Measurements from ENCODE around the gene NME3. TPM values are rescaled to one million over a fixed set of nuclear protein-coding genes. Genes with fewer than 3 reads are reported as not detected.

Gene NME3
- total and polyA plus RNA-seq, 2 of the 13 experiments (the other 11 are each of a cell fraction or from before 2014, with no cell fraction given), result 10.4 to 15.9 TPM

DNA sequence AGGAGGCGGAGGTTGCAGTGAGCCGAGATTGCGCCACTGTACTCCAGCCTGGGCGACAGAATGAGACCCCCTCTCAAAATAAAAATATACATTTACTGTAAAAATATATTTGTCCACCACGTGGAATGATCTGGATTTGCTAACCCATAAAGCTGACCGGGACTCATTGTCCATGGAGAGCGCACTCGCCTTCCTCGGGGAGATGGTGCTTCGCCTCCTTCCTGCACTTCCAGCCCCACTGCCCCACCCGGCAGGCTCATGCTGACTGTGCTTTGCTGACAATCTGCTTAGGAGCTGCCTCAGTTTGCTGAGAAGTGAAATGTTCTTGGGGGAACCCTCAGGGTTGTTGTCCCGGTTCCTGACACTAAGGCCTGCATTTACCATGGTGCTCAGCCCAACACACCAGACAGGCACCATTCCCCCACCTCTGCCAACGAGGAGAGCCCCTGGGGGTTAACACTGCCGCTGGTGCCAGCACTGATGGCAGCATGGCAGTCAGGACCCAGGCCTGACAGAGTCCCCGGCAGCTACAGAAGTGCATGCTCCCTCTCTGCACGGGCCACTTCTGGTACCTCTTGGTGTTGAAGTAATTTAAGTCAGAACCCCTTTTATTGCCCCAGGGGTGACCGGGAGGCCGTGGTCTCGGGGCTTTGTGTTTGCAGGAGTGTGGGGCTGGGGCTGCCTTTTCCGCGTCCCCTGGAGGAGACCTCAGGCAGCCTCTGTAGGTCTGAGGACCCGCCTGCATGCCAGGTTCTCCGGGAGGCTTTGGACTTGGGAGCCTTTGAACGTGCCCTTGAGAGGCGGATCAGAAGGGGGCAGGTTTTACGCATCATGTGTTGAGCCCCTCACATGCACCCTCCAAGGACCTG lies 13.9 kb upstream of the NME3 start:
- in situ Hi-C loops (cut with HindIII; ENCODE audit: extremely low pct_ligation_motif_present, low pct_unique_long_range_greater_than_20kb), result loop anchor here (5.0 kb wide), 1 partner anchor 37 kb away; no protein-coding TSS in a partner anchor
- intact Hi-C loops (cut with micrococcal nuclease; ENCODE audit: unreplicated experiment), result loop anchor here (5.0 kb wide), 1 partner anchor 42 kb away; the partner anchor contains the start of genes FAHD1 and HAGH
- no peak overlapping the region for H2AFZ ChIP-seq (ENCODE audit: low read length)
- no peak overlapping the region for H3K9ac ChIP-seq (ENCODE audit: insufficient read depth, low read depth, low read length)
- no peak for ATAC-seq
- no peaks in the 10 kb centered on the region for H3K9me3 ChIP-seq (ENCODE audit: low read length)
- WGBS (ENCODE audit: low lambda C conversion rate), result 91% methylated on average over 13 of the region's 26 CpGs
- FAIRE-seq, result no peak
- peaks cover 0 to 2% of the 10 kb centered on the region in 2 experiments; a peak in 1 of 5 replicates for H3K27me3 ChIP-seq (ENCODE audit: control insufficient read depth in 1 of 2, insufficient read depth in 2 of 2, low read length in 2 of 2)
- H4K20me1 ChIP-seq (ENCODE audit: insufficient read depth, low read length), result peaks cover 4% of the 10 kb centered on the region; the same call in 1 of the 2 replicates
- DNase-seq (ENCODE audit: low spot score), result no peak
- peaks cover 26% of the 10 kb centered on the region for H3K79me2 ChIP-seq (ENCODE audit: insufficient read depth, low read length)
- no peak overlapping the region for H3K4me3 ChIP-seq (replicated peaks in 1 of 3; ENCODE audit: insufficient read depth in 1 of 3, low read depth in 2 of 3, low read length in 3 of 3)
- ChIA-PET CTCF (ENCODE audit: low intra/inter-chr PET ratio, low total read pairs) (no interaction called here), POLR2A (interaction anchor here (1.1 to 4.4 kb wide), 2 partner anchors 8 to 48 kb away, joined by 4 to 57 read pairs; partner anchors contain the start of gene IGFALS)
- H3K4me1 ChIP-seq (ENCODE audit: insufficient read depth, low read length), result peaks cover 22% of the 10 kb centered on the region
- no TSS peak for BruUV-seq (replicated peaks)
- H3K4me2 ChIP-seq (ENCODE audit: low read depth, low read length), result no peak overlapping the region
- peaks cover 4 to 7% of the 10 kb centered on the region in 2 experiments; a peak in 3 of 5 replicates for H3K36me3 ChIP-seq (replicated peaks in 1 of 2; ENCODE audit: control insufficient read depth in 1 of 2, insufficient read depth in 2 of 2, low read length in 2 of 2)
- no peak overlapping the region for H3K27ac ChIP-seq (ENCODE audit: extremely low read length, insufficient read depth, low read length)
- TF ChIP-seq ZNF335 (CRISPR knock-in tag; IDR thresholded peaks at IDR 0.05), result no peak
- TF ChIP-seq, protein P1, sequence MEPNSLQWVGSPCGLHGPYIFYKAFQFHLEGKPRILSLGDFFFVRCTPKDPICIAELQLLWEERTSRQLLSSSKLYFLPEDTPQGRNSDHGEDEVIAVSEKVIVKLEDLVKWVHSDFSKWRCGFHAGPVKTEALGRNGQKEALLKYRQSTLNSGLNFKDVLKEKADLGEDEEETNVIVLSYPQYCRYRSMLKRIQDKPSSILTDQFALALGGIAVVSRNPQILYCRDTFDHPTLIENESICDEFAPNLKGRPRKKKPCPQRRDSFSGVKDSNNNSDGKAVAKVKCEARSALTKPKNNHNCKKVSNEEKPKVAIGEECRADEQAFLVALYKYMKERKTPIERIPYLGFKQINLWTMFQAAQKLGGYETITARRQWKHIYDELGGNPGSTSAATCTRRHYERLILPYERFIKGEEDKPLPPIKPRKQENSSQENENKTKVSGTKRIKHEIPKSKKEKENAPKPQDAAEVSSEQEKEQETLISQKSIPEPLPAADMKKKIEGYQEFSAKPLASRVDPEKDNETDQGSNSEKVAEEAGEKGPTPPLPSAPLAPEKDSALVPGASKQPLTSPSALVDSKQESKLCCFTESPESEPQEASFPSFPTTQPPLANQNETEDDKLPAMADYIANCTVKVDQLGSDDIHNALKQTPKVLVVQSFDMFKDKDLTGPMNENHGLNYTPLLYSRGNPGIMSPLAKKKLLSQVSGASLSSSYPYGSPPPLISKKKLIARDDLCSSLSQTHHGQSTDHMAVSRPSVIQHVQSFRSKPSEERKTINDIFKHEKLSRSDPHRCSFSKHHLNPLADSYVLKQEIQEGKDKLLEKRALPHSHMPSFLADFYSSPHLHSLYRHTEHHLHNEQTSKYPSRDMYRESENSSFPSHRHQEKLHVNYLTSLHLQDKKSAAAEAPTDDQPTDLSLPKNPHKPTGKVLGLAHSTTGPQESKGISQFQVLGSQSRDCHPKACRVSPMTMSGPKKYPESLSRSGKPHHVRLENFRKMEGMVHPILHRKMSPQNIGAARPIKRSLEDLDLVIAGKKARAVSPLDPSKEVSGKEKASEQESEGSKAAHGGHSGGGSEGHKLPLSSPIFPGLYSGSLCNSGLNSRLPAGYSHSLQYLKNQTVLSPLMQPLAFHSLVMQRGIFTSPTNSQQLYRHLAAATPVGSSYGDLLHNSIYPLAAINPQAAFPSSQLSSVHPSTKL (CRISPR knock-in tag; IDR thresholded peaks at IDR 0.05), result no peak
- TF ChIP-seq ZNF274 (CRISPR knock-in tag; IDR thresholded peaks at IDR 0.05), result no peak
- TF ChIP-seq NAIF1 (CRISPR knock-in tag; IDR thresholded peaks at IDR 0.05; ENCODE audit: borderline replicate concordance), result no peak
- TF ChIP-seq, protein P2, sequence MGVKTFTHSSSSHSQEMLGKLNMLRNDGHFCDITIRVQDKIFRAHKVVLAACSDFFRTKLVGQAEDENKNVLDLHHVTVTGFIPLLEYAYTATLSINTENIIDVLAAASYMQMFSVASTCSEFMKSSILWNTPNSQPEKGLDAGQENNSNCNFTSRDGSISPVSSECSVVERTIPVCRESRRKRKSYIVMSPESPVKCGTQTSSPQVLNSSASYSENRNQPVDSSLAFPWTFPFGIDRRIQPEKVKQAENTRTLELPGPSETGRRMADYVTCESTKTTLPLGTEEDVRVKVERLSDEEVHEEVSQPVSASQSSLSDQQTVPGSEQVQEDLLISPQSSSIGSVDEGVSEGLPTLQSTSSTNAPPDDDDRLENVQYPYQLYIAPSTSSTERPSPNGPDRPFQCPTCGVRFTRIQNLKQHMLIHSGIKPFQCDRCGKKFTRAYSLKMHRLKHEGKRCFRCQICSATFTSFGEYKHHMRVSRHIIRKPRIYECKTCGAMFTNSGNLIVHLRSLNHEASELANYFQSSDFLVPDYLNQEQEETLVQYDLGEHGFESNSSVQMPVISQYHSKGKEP (CRISPR knock-in tag; IDR thresholded peaks at IDR 0.05), result no peak
- no peak for TF ChIP-seq THYN1 (CRISPR knock-in tag; IDR thresholded peaks at IDR 0.05; ENCODE audit: borderline replicate concordance, low read depth)
- TF ChIP-seq ARNT2 (CRISPR knock-in tag; IDR thresholded peaks at IDR 0.05; ENCODE audit: low read depth), result no peak
- TF ChIP-seq, protein P3, sequence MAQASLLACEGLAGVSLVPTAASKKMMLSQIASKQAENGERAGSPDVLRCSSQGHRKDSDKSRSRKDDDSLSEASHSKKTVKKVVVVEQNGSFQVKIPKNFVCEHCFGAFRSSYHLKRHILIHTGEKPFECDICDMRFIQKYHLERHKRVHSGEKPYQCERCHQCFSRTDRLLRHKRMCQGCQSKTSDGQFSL (CRISPR knock-in tag; IDR thresholded peaks at IDR 0.05), result no peak
- TF ChIP-seq NR2F6 (IDR thresholded peaks at IDR 0.05), result no peak
- TF ChIP-seq NR2F6 (CRISPR knock-in tag; IDR thresholded peaks at IDR 0.05), result no peak
- no peak for TF ChIP-seq ZFYVE20 (CRISPR knock-in tag; IDR thresholded peaks at IDR 0.05; ENCODE audit: borderline replicate concordance, low read depth)
- no peak for TF ChIP-seq ZNF333 (CRISPR knock-in tag; IDR thresholded peaks at IDR 0.05; ENCODE audit: borderline replicate concordance)
- TF ChIP-seq AGO2 (optimal IDR thresholded peaks at IDR 0.05; ENCODE audit: low read depth, low read length), result no peak
- no peak for TF ChIP-seq THAP11 (CRISPR knock-in tag; IDR thresholded peaks at IDR 0.05)
- no peak for TF ChIP-seq ZNF234 (CRISPR knock-in tag; conservative IDR thresholded peaks at IDR 0.05)
- TF ChIP-seq, protein P4, sequence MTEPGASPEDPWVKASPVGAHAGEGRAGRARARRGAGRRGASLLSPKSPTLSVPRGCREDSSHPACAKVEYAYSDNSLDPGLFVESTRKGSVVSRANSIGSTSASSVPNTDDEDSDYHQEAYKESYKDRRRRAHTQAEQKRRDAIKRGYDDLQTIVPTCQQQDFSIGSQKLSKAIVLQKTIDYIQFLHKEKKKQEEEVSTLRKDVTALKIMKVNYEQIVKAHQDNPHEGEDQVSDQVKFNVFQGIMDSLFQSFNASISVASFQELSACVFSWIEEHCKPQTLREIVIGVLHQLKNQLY (CRISPR knock-in tag; IDR thresholded peaks at IDR 0.05), result no peak
- no peak for TF ChIP-seq SMAD3 (CRISPR knock-in tag; IDR thresholded peaks at IDR 0.05)

Measured in HepG2 (cell line).